Gastrocnemius medialis (tissue), 4 donors: Measurements from ENCODE around the gene PEAK3.

Source experiments
- POLR2A ChIP-seq, 2 donors: fragments of 450-650 bp; IDR thresholded peaks; one replicate each; pipeline ENCODE4 v1.6.1; 2017; ENCODE audit warnings: antibody characterized with exemption in 2 of 2, mild to moderate bottlenecking in 2 of 2, moderate library complexity in 2 of 2
- TF ChIP-seq, protein P1 (sequence below), 5 experiments: fragments of 450-650 bp in 3 of 5; fragments of 200-600 bp in 2 of 5; sonication (generic) in 2 of 5; IDR thresholded peaks in 4 of 5; conservative IDR thresholded peaks in 1 of 5; 1 replicate in 4 of 5; 2 replicates in 1 of 5; pipeline ENCODE4 v1.5.1; 2016 to 2019; ENCODE audit warnings: antibody characterized with exemption in 5 of 5, mild to moderate bottlenecking in 3 of 5, moderate library complexity in 3 of 5

DNA sequence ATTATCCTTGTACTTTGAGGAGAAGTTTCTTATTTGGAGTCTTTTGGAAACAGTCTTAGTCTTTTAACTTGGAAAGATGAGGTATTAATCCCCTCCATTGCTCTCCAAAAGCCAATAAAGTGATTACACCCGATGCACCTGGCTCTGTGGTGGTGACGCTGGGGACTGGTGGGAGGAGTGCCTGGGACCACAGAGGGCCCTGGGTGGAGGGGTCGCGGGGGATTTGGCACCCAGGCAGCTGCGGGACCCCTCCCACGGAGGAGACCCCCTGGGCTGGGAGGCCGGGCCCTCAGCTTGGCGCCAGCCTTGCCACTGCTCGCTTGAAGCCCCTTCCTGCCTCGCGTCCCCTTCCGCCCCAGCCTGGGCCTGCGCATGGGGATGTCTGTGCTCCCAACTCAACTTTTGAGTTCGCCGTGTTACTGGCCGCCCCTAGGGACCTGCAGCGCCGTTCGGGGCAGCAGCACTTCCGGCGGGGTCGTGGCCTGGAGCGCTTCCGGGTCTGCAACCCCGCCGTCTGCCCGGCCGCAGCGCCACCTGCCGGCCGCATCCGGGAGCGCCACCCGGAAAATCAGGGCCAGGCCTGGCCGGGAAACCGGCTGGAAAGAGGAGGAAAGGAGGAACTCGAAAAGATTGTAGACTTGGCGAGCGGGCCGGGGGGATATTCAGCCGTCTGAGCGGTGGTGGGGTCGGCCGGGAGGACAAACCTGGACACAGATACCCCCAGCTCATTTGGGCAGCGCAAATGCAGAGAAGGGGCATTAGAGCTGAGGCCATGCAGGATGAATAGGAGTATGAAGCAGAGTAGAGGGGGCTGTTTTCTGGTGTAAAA is 8.4 kb downstream of the PEAK3 start:
- TF ChIP-seq POLR2A (IDR thresholded peaks at IDR 0.05): peak in 1 of 2 donors; percentile 22
- TF ChIP-seq, protein P1, sequence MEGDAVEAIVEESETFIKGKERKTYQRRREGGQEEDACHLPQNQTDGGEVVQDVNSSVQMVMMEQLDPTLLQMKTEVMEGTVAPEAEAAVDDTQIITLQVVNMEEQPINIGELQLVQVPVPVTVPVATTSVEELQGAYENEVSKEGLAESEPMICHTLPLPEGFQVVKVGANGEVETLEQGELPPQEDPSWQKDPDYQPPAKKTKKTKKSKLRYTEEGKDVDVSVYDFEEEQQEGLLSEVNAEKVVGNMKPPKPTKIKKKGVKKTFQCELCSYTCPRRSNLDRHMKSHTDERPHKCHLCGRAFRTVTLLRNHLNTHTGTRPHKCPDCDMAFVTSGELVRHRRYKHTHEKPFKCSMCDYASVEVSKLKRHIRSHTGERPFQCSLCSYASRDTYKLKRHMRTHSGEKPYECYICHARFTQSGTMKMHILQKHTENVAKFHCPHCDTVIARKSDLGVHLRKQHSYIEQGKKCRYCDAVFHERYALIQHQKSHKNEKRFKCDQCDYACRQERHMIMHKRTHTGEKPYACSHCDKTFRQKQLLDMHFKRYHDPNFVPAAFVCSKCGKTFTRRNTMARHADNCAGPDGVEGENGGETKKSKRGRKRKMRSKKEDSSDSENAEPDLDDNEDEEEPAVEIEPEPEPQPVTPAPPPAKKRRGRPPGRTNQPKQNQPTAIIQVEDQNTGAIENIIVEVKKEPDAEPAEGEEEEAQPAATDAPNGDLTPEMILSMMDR (IDR thresholded peaks at IDR 0.05 in 4 of 5, conservative IDR thresholded peaks at IDR 0.05 in 1 of 5): peak; percentile 95 to 99 (median 99)
